CD8-positive, alpha-beta memory T cell (primary cell): ENCODE results near the gene TINAG. TPM values are rescaled to one million over a fixed set of nuclear protein-coding genes. Genes with fewer than 3 reads are reported as not detected.

Experiments used
- CTCF ChIA-PET: fragments of 350-600 bp; sonication (Branson Sonifier 250); formaldehyde crosslinking; loops from one replicate; lab custom pipeline; 2021; ENCODE audit warnings: antibody characterized with exemption; lab: Charles Lee
- POLR2A ChIA-PET: fragments of 350-600 bp; sonication (Branson Sonifier 250); formaldehyde crosslinking; loops from one replicate; lab custom pipeline; 2021; ENCODE audit warnings: antibody characterized with exemption; lab: Charles Lee
- DNase-seq, 5 donors: peaks; one replicate each; pipeline versions ENCODE4 v3.0.0 to v3.0.0-alpha.2; 2020 to 2022; ENCODE audit warnings: mixed read lengths in 1 of 5
- H3K27ac ChIP-seq: one replicate; pipeline ENCODE4 v1.7.0; 2013; ENCODE audit warnings: low read depth, mild to moderate bottlenecking, low read length, moderate library complexity
- H3K27me3 ChIP-seq: 2 replicates; pipeline ENCODE4 v1.7.0; 2013; ENCODE audit warnings: low read length, mild to moderate bottlenecking; ENCODE audit not compliant: insufficient read depth, poor library complexity, severe bottlenecking
- H3K36me3 ChIP-seq: 2 replicates; pipeline ENCODE4 v1.7.0; 2013; ENCODE audit warnings: mild to moderate bottlenecking, low read length, moderate library complexity; ENCODE audit not compliant: insufficient read depth
- H3K4me1 ChIP-seq: 2 replicates; pipeline ENCODE4 v1.7.0; 2013; ENCODE audit warnings: mild to moderate bottlenecking, low read length, moderate library complexity; ENCODE audit not compliant: insufficient read depth
- H3K4me3 ChIP-seq: 2 replicates; pipeline ENCODE4 v1.7.0; 2013; ENCODE audit warnings: mild to moderate bottlenecking, low read length
- H3K9me3 ChIP-seq: 2 replicates; pipeline ENCODE4 v1.7.0; 2013; ENCODE audit warnings: mild to moderate bottlenecking, low read length
- H3K27ac Mint-ChIP-seq, 8 donors: one replicate each; pipeline ENCODE4 v1.8.0; 2020 to 2021; ENCODE audit warnings: mixed read lengths in 8 of 8, mild to moderate bottlenecking in 6 of 8, inconsistent platforms in 3 of 8, moderate library complexity in 3 of 8
- H3K27me3 Mint-ChIP-seq, 2 donors: one replicate each; pipeline ENCODE4 v1.8.0; 2020 to 2021; ENCODE audit warnings: mixed read lengths in 2 of 2, mild to moderate bottlenecking in 1 of 2, moderate library complexity in 1 of 2
- H3K36me3 Mint-ChIP-seq, 3 donors: one replicate each; pipeline ENCODE4 v1.8.0; 2020 to 2021; ENCODE audit warnings: mixed read lengths in 3 of 3, inconsistent platforms in 1 of 3, mild to moderate bottlenecking in 1 of 3
- H3K4me1 Mint-ChIP-seq, 3 donors: one replicate each; pipeline ENCODE4 v1.8.0; 2020 to 2021; ENCODE audit warnings: mixed read lengths in 3 of 3, inconsistent platforms in 1 of 3, mild to moderate bottlenecking in 1 of 3
- H3K4me3 Mint-ChIP-seq, 7 donors: one replicate each; pipeline ENCODE4 v1.8.0; 2020 to 2021; ENCODE audit warnings: mixed read lengths in 7 of 7, mild to moderate bottlenecking in 6 of 7, moderate library complexity in 4 of 7, inconsistent platforms in 2 of 7
- H3K9me3 Mint-ChIP-seq, 5 donors: one replicate each; pipeline ENCODE4 v1.8.0; 2020 to 2022; ENCODE audit warnings: mixed read lengths in 5 of 5, mild to moderate bottlenecking in 3 of 5, moderate library complexity in 2 of 5, inconsistent platforms in 1 of 5
- polyA plus RNA-seq: library from polyadenylated mRNA; unstranded; fragments of 300-500 nt; fragmentation: Illumina TruSeq; gene quantifications from one replicate; pipeline ENCODE4 v1.2.3, GENCODE V29; 2021
- total RNA-seq, 2 experiments: library from RNA; stranded (reverse); gene quantifications; one replicate each; pipeline ENCODE4 v1.2.3, GENCODE V29; 2021

The TINAG gene
- not detected for total RNA-seq
- polyA plus RNA-seq = not detected

DNA sequence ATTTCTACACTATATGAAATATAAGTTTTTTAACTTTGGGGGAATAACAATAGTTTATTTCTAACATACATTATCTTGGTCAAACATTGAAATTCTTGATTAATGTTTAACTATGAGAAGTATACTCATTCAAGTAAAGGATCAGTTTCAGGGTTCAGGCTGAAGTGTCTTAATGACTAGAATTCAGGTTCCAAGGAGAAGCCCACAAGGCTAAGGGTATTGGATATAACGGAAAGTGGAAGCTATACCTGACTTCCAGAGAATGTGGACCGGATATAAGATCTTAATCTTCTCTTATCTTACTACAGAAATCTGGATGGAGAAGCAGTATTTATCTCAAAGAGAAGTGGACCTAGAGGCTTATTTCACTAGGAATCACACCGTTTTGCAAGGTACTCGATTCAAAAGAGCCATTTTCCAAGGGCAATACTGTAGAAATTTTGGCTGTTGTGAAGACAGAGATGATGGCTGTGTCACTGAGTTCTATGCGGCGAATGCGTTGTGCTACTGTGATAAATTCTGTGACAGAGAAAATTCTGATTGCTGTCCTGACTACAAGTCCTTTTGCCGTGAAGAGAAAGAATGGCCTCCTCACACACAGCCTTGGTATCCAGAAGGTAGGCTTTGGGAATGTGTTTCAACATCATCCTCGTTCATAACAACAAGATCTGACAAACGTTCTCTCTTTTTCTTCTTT is at the start of gene TINAG:
TINAG (plus strand) TSS at position 153 of the 697 bp plus-strand sequence; CDS start at position 263, 110 bp downstream.
- no peak for DNase-seq
- ChIA-PET POLR2A (no interaction called here), CTCF (no interaction called here)
- Mint-ChIP-seq H3K36me3 (no peaks in the 10 kb centered on the region), H3K4me3 (no peak within 1 kb of the TSS), H3K27ac (no peak within 1 kb of the TSS), H3K9me3 (peaks cover 0 to 19% (median 6%) of the 10 kb centered on the region in 5 donors), H3K4me1 (no peaks in the 10 kb centered on the region), H3K27me3 (peaks cover 0 to 2% of the 10 kb centered on the region in 2 donors)
- H3K27me3 ChIP-seq = no peaks in the 10 kb centered on the region
- no peak within 1 kb of the TSS for H3K27ac ChIP-seq
- no peak within 1 kb of the TSS for H3K4me3 ChIP-seq
- H3K36me3 ChIP-seq = no peaks in the 10 kb centered on the region
- no peaks in the 10 kb centered on the region for H3K9me3 ChIP-seq
- H3K4me1 ChIP-seq = no peaks in the 10 kb centered on the region

DNA sequence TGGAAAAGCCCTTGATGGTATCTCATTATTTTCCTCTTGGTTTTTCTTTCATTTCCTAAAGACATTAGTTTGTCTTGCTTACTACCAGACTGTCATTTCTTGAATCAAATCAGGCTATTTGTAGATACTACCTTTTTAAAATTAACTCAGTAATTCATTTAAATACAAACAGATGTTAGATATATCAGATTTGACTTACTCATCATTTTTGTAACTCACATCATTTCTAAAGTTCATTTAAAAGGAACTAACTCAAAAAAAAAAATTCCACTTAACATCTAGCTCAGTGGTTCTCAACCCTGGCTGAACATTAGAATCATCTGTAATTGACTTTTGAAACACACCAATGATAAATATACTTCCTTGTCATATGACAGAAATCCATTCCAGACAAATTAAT is 48.2 kb upstream of the TINAG start:
- no peak overlapping the region for H3K27ac ChIP-seq
- no peak for DNase-seq
- peaks cover 0 to 9% (median 0%) of the 10 kb centered on the region in 5 donors for H3K9me3 Mint-ChIP-seq
- H3K36me3 Mint-ChIP-seq = no peaks in the 10 kb centered on the region
- ChIA-PET CTCF (no interaction called here), POLR2A (no interaction called here)
- no peak overlapping the region for H3K4me3 ChIP-seq
- H3K36me3 ChIP-seq = no peaks in the 10 kb centered on the region
- no peaks in the 10 kb centered on the region for H3K9me3 ChIP-seq
- H3K27me3 Mint-ChIP-seq = no peaks in the 10 kb centered on the region
- H3K4me1 Mint-ChIP-seq = no peaks in the 10 kb centered on the region
- H3K4me1 ChIP-seq = no peaks in the 10 kb centered on the region
- no peaks in the 10 kb centered on the region for H3K27me3 ChIP-seq
- no peak overlapping the region for H3K4me3 Mint-ChIP-seq
- no peak overlapping the region for H3K27ac Mint-ChIP-seq

DNA sequence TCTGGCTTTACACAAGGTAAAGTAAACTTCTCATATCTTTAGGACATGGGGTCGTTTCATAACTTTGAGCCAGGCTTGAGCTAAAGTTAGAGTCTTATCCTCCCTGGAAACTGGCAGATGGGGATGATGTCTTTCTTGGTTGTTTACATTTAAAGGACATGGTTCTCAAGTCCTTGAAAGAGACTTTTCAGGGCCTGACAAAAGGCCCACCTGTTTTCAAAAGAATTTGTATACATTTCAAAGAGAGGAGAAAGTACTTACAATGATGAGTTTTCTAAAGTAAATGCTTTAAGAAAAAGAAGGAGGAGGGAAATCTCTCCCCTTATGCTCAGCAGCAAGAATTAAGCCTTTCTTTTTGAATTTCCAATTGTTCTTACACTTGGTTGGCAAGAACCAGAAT is 45.7 kb upstream of the TINAG start:
- Mint-ChIP-seq H3K27ac (no peak overlapping the region), H3K4me1 (no peaks in the 10 kb centered on the region)
- POLR2A ChIA-PET = no interaction called here

DNA sequence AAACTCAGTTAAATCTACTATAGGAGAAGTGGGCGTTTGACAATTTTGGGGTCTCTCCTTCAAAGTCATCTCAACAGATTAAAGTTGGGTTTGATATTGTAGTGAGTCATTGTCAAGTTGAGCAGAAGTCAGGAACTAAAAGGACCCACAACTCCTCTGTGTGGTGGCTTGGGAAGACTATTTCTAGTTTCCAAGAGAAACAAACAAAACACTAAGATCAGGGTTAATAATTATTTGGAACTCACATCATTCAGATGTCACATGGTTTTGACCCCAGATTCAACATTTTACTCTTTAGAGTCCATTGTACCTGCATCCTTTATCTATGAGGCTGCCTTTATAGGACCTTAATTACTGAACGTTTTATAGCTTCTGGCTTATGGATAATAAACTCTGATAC is 45.3 kb upstream of the TINAG start:
- no peak overlapping the region for H3K4me3 Mint-ChIP-seq
- Histone ChIP-seq H3K4me3 (no peak overlapping the region), H3K36me3 (no peaks in the 10 kb centered on the region), H3K27me3 (no peaks in the 10 kb centered on the region), H3K9me3 (no peaks in the 10 kb centered on the region), H3K27ac (no peak overlapping the region), H3K4me1 (no peaks in the 10 kb centered on the region)
- H3K27ac Mint-ChIP-seq = no peak overlapping the region
- POLR2A ChIA-PET = no interaction called here
- no peak for DNase-seq
- no peaks in the 10 kb centered on the region for H3K36me3 Mint-ChIP-seq
- H3K27me3 Mint-ChIP-seq = no peaks in the 10 kb centered on the region
- H3K9me3 Mint-ChIP-seq = peaks cover 0 to 9% (median 2%) of the 10 kb centered on the region in 5 donors
- no peaks in the 10 kb centered on the region for H3K4me1 Mint-ChIP-seq
- CTCF ChIA-PET = no interaction called here

More for the DNA sequence above, 45.7 kb upstream of the TINAG start:
- H3K27me3 ChIP-seq = no peaks in the 10 kb centered on the region
- no peaks in the 10 kb centered on the region for H3K9me3 ChIP-seq
- Mint-ChIP-seq H3K27me3 (no peaks in the 10 kb centered on the region), H3K9me3 (peaks cover 0 to 9% (median 2%) of the 10 kb centered on the region in 5 donors), H3K36me3 (no peaks in the 10 kb centered on the region), H3K4me3 (no peak overlapping the region)
- no peak overlapping the region for H3K27ac ChIP-seq
- DNase-seq = no peak
- no peak overlapping the region for H3K4me3 ChIP-seq
- no peaks in the 10 kb centered on the region for H3K36me3 ChIP-seq
- CTCF ChIA-PET = no interaction called here
- no peaks in the 10 kb centered on the region for H3K4me1 ChIP-seq

GRCh38 chr6:54264581-54265272 is 43.5 kb upstream of the TINAG start:
- no peak for DNase-seq
- no peaks in the 10 kb centered on the region for H3K36me3 Mint-ChIP-seq
- no peaks in the 10 kb centered on the region for H3K9me3 ChIP-seq
- no peaks in the 10 kb centered on the region for H3K27me3 Mint-ChIP-seq
- ChIA-PET POLR2A (no interaction called here), CTCF (no interaction called here)
- peaks cover 0 to 9% (median 2%) of the 10 kb centered on the region in 5 donors for H3K9me3 Mint-ChIP-seq
- H3K4me1 Mint-ChIP-seq = no peaks in the 10 kb centered on the region
- no peak overlapping the region for H3K27ac ChIP-seq
- H3K27ac Mint-ChIP-seq = no peak overlapping the region
- H3K4me1 ChIP-seq = no peaks in the 10 kb centered on the region
- no peak overlapping the region for H3K4me3 Mint-ChIP-seq
- no peaks in the 10 kb centered on the region for H3K36me3 ChIP-seq
- no peaks in the 10 kb centered on the region for H3K27me3 ChIP-seq
- H3K4me3 ChIP-seq = no peak overlapping the region

- ChIA-PET POLR2A (no interaction called here), CTCF (no interaction called here)
- Histone ChIP-seq H3K9me3 (no peaks in the 10 kb centered on the region), H3K4me1 (no peaks in the 10 kb centered on the region), H3K27me3 (no peaks in the 10 kb centered on the region), H3K4me3 (no peak overlapping the region), H3K27ac (no peak overlapping the region), H3K36me3 (no peaks in the 10 kb centered on the region)
- Mint-ChIP-seq H3K4me3 (no peak overlapping the region), H3K27me3 (no peaks in the 10 kb centered on the region), H3K36me3 (no peaks in the 10 kb centered on the region), H3K4me1 (no peaks in the 10 kb centered on the region), H3K27ac (no peak overlapping the region), H3K9me3 (peaks cover 0 to 5% (median 2%) of the 10 kb centered on the region in 5 donors)
- no peak for DNase-seq
These were observed 41.8 kb upstream of the TINAG start for GRCh38 chr6:54266400-54266923.

DNA sequence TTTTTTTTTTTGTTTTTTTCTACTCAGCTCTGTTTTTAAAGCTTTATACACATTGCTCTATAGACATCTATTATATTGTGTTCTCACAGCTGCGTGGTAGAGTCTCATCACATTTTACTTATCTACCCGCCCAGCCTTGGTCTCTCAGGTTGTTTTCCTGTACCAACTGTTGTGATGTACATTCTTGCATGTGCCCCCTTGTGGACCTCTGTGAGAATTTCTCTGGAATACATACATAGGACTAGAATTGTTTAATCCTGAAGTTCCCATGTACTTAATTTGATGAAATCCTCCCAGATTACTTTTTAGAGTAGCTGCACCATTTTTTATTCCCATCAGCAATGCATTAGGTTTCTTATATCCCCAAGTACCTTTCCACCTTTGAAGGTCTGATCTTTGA is 40.4 kb upstream of the TINAG start:
- no peaks in the 10 kb centered on the region for H3K4me1 Mint-ChIP-seq
- H3K36me3 ChIP-seq = no peaks in the 10 kb centered on the region
- peaks cover 0 to 5% (median 3%) of the 10 kb centered on the region in 5 donors for H3K9me3 Mint-ChIP-seq
- H3K4me1 ChIP-seq = no peaks in the 10 kb centered on the region
- H3K4me3 Mint-ChIP-seq = no peak overlapping the region
- no peak for DNase-seq
- no peak overlapping the region for H3K27ac ChIP-seq
- no peak overlapping the region for H3K27ac Mint-ChIP-seq
- H3K4me3 ChIP-seq = no peak overlapping the region
- H3K27me3 ChIP-seq = no peaks in the 10 kb centered on the region
- no peaks in the 10 kb centered on the region for H3K27me3 Mint-ChIP-seq
- POLR2A ChIA-PET = no interaction called here
- CTCF ChIA-PET = no interaction called here
- no peaks in the 10 kb centered on the region for H3K9me3 ChIP-seq
- no peaks in the 10 kb centered on the region for H3K36me3 Mint-ChIP-seq

GRCh38 chr6:54273214-54273820 is 34.9 kb upstream of the TINAG start:
- H3K36me3 Mint-ChIP-seq = no peaks in the 10 kb centered on the region
- H3K27ac ChIP-seq = no peak overlapping the region
- H3K4me3 Mint-ChIP-seq = no peak overlapping the region
- ChIA-PET CTCF (no interaction called here), POLR2A (no interaction called here)
- no peaks in the 10 kb centered on the region for H3K27me3 ChIP-seq
- no peaks in the 10 kb centered on the region for H3K4me1 Mint-ChIP-seq
- H3K27me3 Mint-ChIP-seq = no peaks in the 10 kb centered on the region
- peaks cover 5 to 10% (median 6%) of the 10 kb centered on the region in 5 donors for H3K9me3 Mint-ChIP-seq
- no peak overlapping the region for H3K4me3 ChIP-seq
- H3K36me3 ChIP-seq = no peaks in the 10 kb centered on the region
- H3K9me3 ChIP-seq = no peaks in the 10 kb centered on the region
- no peak overlapping the region for H3K27ac Mint-ChIP-seq
- no peaks in the 10 kb centered on the region for H3K4me1 ChIP-seq
- no peak for DNase-seq
